Measurements from ENCODE around the gene OPCML.
A peak's percentile ranks its signal among the peaks of the same experiment; 100 is the strongest.

OPCML gene

GRCh38 chr11:133166662-133167061 lies 365.6 kb downstream of the OPCML start:
- DNase-seq: no peak

- DNase-seq: no peak
Measured at GRCh38 chr11:133164986-133165385, 367.3 kb downstream of the OPCML start.

GRCh38 chr11:133163463-133164419 lies 368.6 kb downstream of the OPCML start:
- DNase-seq: peak; percentile 33

- no peak for DNase-seq
Measured at GRCh38 chr11:133162227-133162626, 370.1 kb downstream of the OPCML start.

GRCh38 chr11:133160754-133161153 lies 371.5 kb downstream of the OPCML start:
- no peak for DNase-seq

- no peak for DNase-seq
Measured at GRCh38 chr11:133156986-133157745, 375.1 kb downstream of the OPCML start.

GRCh38 chr11:133154781-133155180 lies 377.5 kb downstream of the OPCML start:
- DNase-seq: no peak

GRCh38 chr11:133154076-133154475 lies 378.2 kb downstream of the OPCML start:
- DNase-seq: no peak

- no peak for DNase-seq
Measured at GRCh38 chr11:133153031-133153430, 379.3 kb downstream of the OPCML start.

- no peak for DNase-seq
Measured at GRCh38 chr11:133149698-133150097, 382.6 kb downstream of the OPCML start.

- DNase-seq: no peak
Measured at GRCh38 chr11:133147625-133148024, 384.7 kb downstream of the OPCML start.

GRCh38 chr11:133146697-133147306 lies 385.5 kb downstream of the OPCML start:
- DNase-seq: no peak

- DNase-seq: no peak
Measured at GRCh38 chr11:133137939-133138338, 394.4 kb downstream of the OPCML start.

- DNase-seq: no peak
Measured at GRCh38 chr11:133137270-133137669, 395.0 kb downstream of the OPCML start.

GRCh38 chr11:133136376-133136775 lies 395.9 kb downstream of the OPCML start:
- DNase-seq: no peak

- DNase-seq: peak; percentile 57
Measured at GRCh38 chr11:133134314-133135173, 397.8 kb downstream of the OPCML start.

GRCh38 chr11:133133606-133134005 lies 398.7 kb downstream of the OPCML start:
- DNase-seq: no peak

GRCh38 chr11:133133050-133133449 lies 399.3 kb downstream of the OPCML start:
- DNase-seq: no peak

- no peak for DNase-seq
Measured at GRCh38 chr11:133127741-133128140, 404.6 kb downstream of the OPCML start.

- DNase-seq: no peak
Measured at GRCh38 chr11:133123796-133124195, 408.5 kb downstream of the OPCML start.

GRCh38 chr11:133123366-133123765 lies 408.9 kb downstream of the OPCML start:
- DNase-seq: no peak

GRCh38 chr11:133122256-133122655 lies 410.0 kb downstream of the OPCML start:
- no peak for DNase-seq

Measured in right hindlimb (tissue), 1 donor.